Erythroblast (primary cell): ENCODE measurements around the gene FUZ.

Experiments used
- GATA1 ChIP-seq: IDR thresholded peaks from 2 replicates; pipeline ENCODE4 v1.6.1; 2011; ENCODE audit warnings: low read depth, mild to moderate bottlenecking, control low read depth, low read length, moderate library complexity
- POLR2A ChIP-seq: IDR thresholded peaks from 2 replicates; pipeline ENCODE4 v1.6.1; 2011; ENCODE audit warnings: mild to moderate bottlenecking, low read length

GRCh38 chr19:49855277-49855675 lies 42.2 kb upstream of the FUZ start:
- TF ChIP-seq POLR2A = no peak
- no peak for TF ChIP-seq GATA1
